Endodermal cell (in vitro differentiated cells): Measurements from ENCODE around the gene LSM14A. TPM values are rescaled to one million over a fixed set of nuclear protein-coding genes. Genes with fewer than 3 reads are reported as not detected.
A peak's percentile ranks its signal among the peaks of the same experiment; 100 is the strongest.

Experiments
- DNase-seq: peaks from one replicate; pipeline ENCODE4 v3.0.0-alpha.2; 2017
- H3K27ac ChIP-seq: 2 replicates; pipeline ENCODE4 v1.5.1; 2013; ENCODE audit warnings: mild to moderate bottlenecking, low read depth, low read length, moderate library complexity
- H3K27me3 ChIP-seq: 2 replicates; pipeline ENCODE4 v1.6.1; 2013; ENCODE audit warnings: mild to moderate bottlenecking, low read length, moderate library complexity; ENCODE audit not compliant: insufficient read depth, control insufficient read depth, poor library complexity, severe bottlenecking
- H3K36me3 ChIP-seq: 2 replicates; pipeline ENCODE4 v1.7.0; 2013; ENCODE audit warnings: mild to moderate bottlenecking, low read length, moderate library complexity; ENCODE audit not compliant: control insufficient read depth, insufficient read depth
- H3K4me1 ChIP-seq: one replicate; pipeline ENCODE4 v1.7.0; 2013; ENCODE audit warnings: low read length; ENCODE audit not compliant: control insufficient read depth, insufficient read depth
- H3K4me3 ChIP-seq: 2 replicates; pipeline ENCODE4 v1.5.1; 2013; ENCODE audit warnings: mild to moderate bottlenecking, low read length, moderate library complexity
- H3K9ac ChIP-seq: 2 replicates; pipeline ENCODE4 v1.6.1; 2013; ENCODE audit warnings: mild to moderate bottlenecking, low read length, moderate library complexity; ENCODE audit not compliant: poor library complexity, severe bottlenecking; ENCODE audit errors: extremely low read depth
- H3K9me3 ChIP-seq: 2 replicates; pipeline ENCODE4 v1.6.1; 2013; ENCODE audit warnings: mild to moderate bottlenecking, low read length, moderate library complexity; ENCODE audit not compliant: control insufficient read depth
- H3K27ac Mint-ChIP-seq: 2 replicates; pipeline ENCODE4 v1.8.0; 2020; ENCODE audit warnings: mixed read lengths
- H3K27me3 Mint-ChIP-seq: 2 replicates; pipeline ENCODE4 v1.8.0; 2021; ENCODE audit warnings: mild to moderate bottlenecking, mixed read lengths; ENCODE audit not compliant: insufficient read depth
- H3K36me3 Mint-ChIP-seq: 2 replicates; pipeline ENCODE4 v1.8.0; 2020; ENCODE audit warnings: low read depth, mixed read lengths
- H3K4me1 Mint-ChIP-seq: 2 replicates; pipeline ENCODE4 v1.8.0; 2020; ENCODE audit warnings: mixed read lengths
- H3K4me3 Mint-ChIP-seq: 2 replicates; pipeline ENCODE4 v1.8.0; 2020; ENCODE audit warnings: mild to moderate bottlenecking, moderate library complexity, mixed read lengths
- H3K9me3 Mint-ChIP-seq: 2 replicates; pipeline ENCODE4 v1.8.0; 2020; ENCODE audit warnings: mild to moderate bottlenecking, mixed read lengths
- WGBS, 2 experiments: methylation state at CpG; one replicate each; pipeline versions ENCODE4 v1.1.5 to v1.1.7; 2013; ENCODE audit warnings: missing lambda C conversion rate in 2 of 2, mixed read lengths in 1 of 2; ENCODE audit not compliant: insufficient coverage in 1 of 2, insufficient read length in 1 of 2; 5-methylcytosine and 5-hydroxymethylcytosine counted together
- total RNA-seq, 2 donors: library from RNA; stranded (reverse); fragmentation: NEBNext Ultra II Directional in 1 of 2; extraction: Animal tissue kit (Norgen Biotek cat#: 25700) in 1 of 2; gene quantifications; 2 replicates in 1 of 2; 3 replicates in 1 of 2; pipeline ENCODE4 v1.2.1, GENCODE V29; 2021
- TF ChIP-seq, protein P1 (sequence below): fragments of 200-600 bp; sonication (generic); conservative IDR thresholded peaks from 2 replicates; pipeline ENCODE4 v1.5.0; 2021; ENCODE audit warnings: antibody characterized with exemption, mild to moderate bottlenecking

The LSM14A gene
- total RNA-seq, 2 donors from 2014 or later = 188 to 192 TPM

- H3K4me3 Mint-ChIP-seq = no peak overlapping the region
- peaks cover 7% of the 10 kb centered on the region for H3K36me3 Mint-ChIP-seq
- TF ChIP-seq, protein P1, sequence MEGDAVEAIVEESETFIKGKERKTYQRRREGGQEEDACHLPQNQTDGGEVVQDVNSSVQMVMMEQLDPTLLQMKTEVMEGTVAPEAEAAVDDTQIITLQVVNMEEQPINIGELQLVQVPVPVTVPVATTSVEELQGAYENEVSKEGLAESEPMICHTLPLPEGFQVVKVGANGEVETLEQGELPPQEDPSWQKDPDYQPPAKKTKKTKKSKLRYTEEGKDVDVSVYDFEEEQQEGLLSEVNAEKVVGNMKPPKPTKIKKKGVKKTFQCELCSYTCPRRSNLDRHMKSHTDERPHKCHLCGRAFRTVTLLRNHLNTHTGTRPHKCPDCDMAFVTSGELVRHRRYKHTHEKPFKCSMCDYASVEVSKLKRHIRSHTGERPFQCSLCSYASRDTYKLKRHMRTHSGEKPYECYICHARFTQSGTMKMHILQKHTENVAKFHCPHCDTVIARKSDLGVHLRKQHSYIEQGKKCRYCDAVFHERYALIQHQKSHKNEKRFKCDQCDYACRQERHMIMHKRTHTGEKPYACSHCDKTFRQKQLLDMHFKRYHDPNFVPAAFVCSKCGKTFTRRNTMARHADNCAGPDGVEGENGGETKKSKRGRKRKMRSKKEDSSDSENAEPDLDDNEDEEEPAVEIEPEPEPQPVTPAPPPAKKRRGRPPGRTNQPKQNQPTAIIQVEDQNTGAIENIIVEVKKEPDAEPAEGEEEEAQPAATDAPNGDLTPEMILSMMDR = no peak
- peaks cover 9% of the 10 kb centered on the region for H3K4me1 ChIP-seq
- DNase-seq = no peak
- H3K36me3 ChIP-seq = peaks cover 23% of the 10 kb centered on the region
- H3K9ac ChIP-seq = no peak overlapping the region
- H3K4me3 ChIP-seq = no peak overlapping the region
- 96 to 98% methylated on average over 7 to 8 of the region's 8 CpGs for WGBS, 2 experiments
- no peaks in the 10 kb centered on the region for H3K27me3 Mint-ChIP-seq
- no peak overlapping the region for H3K27ac Mint-ChIP-seq
- H3K27ac ChIP-seq = no peak overlapping the region
- H3K27me3 ChIP-seq = no peaks in the 10 kb centered on the region
- no peaks in the 10 kb centered on the region for H3K9me3 ChIP-seq
- peaks cover 47% of the 10 kb centered on the region for H3K4me1 Mint-ChIP-seq
- no peaks in the 10 kb centered on the region for H3K9me3 Mint-ChIP-seq
Measured at GRCh38 chr19:34187011-34187410, 14.7 kb downstream of the LSM14A start.

- Histone ChIP-seq H3K9me3 (no peaks in the 10 kb centered on the region), H3K4me3 (no peak overlapping the region), H3K36me3 (peaks cover 19% of the 10 kb centered on the region), H3K4me1 (peaks cover 9% of the 10 kb centered on the region), H3K9ac (no peak overlapping the region), H3K27ac (no peak overlapping the region), H3K27me3 (no peaks in the 10 kb centered on the region)
- DNase-seq = no peak
- Mint-ChIP-seq H3K27me3 (no peaks in the 10 kb centered on the region), H3K27ac (no peak overlapping the region), H3K4me3 (no peak overlapping the region), H3K9me3 (no peaks in the 10 kb centered on the region), H3K4me1 (peaks cover 44% of the 10 kb centered on the region), H3K36me3 (peaks cover 4% of the 10 kb centered on the region)
- TF ChIP-seq, protein P1 = no peak
- 71 to 100% methylated on average over 1 to 2 of the region's 4 CpGs for WGBS, 2 experiments
Measured at GRCh38 chr19:34188408-34188807, 16.1 kb downstream of the LSM14A start.

- Histone ChIP-seq H3K9ac (no peak overlapping the region), H3K9me3 (no peaks in the 10 kb centered on the region), H3K27ac (no peak overlapping the region), H3K4me3 (peak overlapping the region; percentile 15), H3K4me1 (peaks cover 9% of the 10 kb centered on the region), H3K36me3 (peaks cover 24% of the 10 kb centered on the region), H3K27me3 (no peaks in the 10 kb centered on the region)
- no peaks in the 10 kb centered on the region for H3K9me3 Mint-ChIP-seq
- no peak overlapping the region for H3K27ac Mint-ChIP-seq
- no peaks in the 10 kb centered on the region for H3K27me3 Mint-ChIP-seq
- 83% methylated on average over 2 of the region's 2 CpGs; no CpG with 5 or more reads in 1 of the 2 experiments for WGBS, 2 experiments
- peaks cover 44% of the 10 kb centered on the region for H3K4me1 Mint-ChIP-seq
- TF ChIP-seq, protein P1 = no peak
- no peak for DNase-seq
- peaks cover 11% of the 10 kb centered on the region for H3K36me3 Mint-ChIP-seq
- H3K4me3 Mint-ChIP-seq = no peak overlapping the region
Measured at GRCh38 chr19:34189199-34189916, 17.1 kb downstream of the LSM14A start.
